SK-N-SH treated with all-trans-retinoic acid at 6 μM for 48 hours (cell line): ENCODE measurements around the gene POLH.
"Not testable (repeated sequence)": the region's sequence is repeated elsewhere in the genome, so short reads cannot be mapped to it uniquely, and the experiment has no call there.

Source experiments
- ATAC-seq: fragments of 200-7000 bp; cut with Tn5 transposase; 3 replicates; pipeline ENCODE4 v1.9.1; 2020; ENCODE audit warnings: mild to moderate bottlenecking, moderate library complexity
- ARNTL ChIP-seq: fragments of 450-650 bp; formaldehyde crosslinking; IDR thresholded peaks from 2 replicates; pipeline ENCODE4 v1.5.0; 2020; ENCODE audit warnings: low read depth, mild to moderate bottlenecking, moderate library complexity, borderline replicate concordance
- BACH2 ChIP-seq: fragments of 250-450 bp; sonication (Bioruptor Pico); IDR thresholded peaks from 2 replicates; pipeline ENCODE4 v1.9.0; 2021; ENCODE audit warnings: mild to moderate bottlenecking, borderline replicate concordance
- CSDC2 ChIP-seq: fragments of 250-450 bp; sonication (Bioruptor Pico); IDR thresholded peaks from 2 replicates; pipeline ENCODE4 v1.5.0; 2020; ENCODE audit warnings: mild to moderate bottlenecking, moderate library complexity
- ESRRG ChIP-seq: fragments of 250-450 bp; sonication (Bioruptor Pico); IDR thresholded peaks from 2 replicates; pipeline ENCODE4 v1.6.1; 2021; ENCODE audit warnings: mild to moderate bottlenecking
- GLIS3 ChIP-seq: fragments of 250-450 bp; sonication (Bioruptor Pico); IDR thresholded peaks from 2 replicates; pipeline ENCODE4 v1.5.0; 2020; ENCODE audit warnings: mild to moderate bottlenecking, moderate library complexity
- ISL1 ChIP-seq: fragments of 250-450 bp; sonication (Bioruptor Pico); IDR thresholded peaks from 2 replicates; pipeline ENCODE4 v2.1.2; 2022; ENCODE audit warnings: mild to moderate bottlenecking, moderate library complexity
- OSR1 ChIP-seq: fragments of 250-450 bp; sonication (Bioruptor Pico); IDR thresholded peaks from 2 replicates; pipeline ENCODE4 v1.8.0; 2022; ENCODE audit warnings: moderate library complexity, mild to moderate bottlenecking, inconsistent platforms
- PPARA ChIP-seq: fragments of 250-450 bp; sonication (Bioruptor Pico); IDR thresholded peaks from 2 replicates; pipeline ENCODE4 v1.5.0; 2020; ENCODE audit warnings: mild to moderate bottlenecking, borderline replicate concordance
- RARB ChIP-seq: fragments of 250-450 bp; sonication (Bioruptor Pico); IDR thresholded peaks from 2 replicates; pipeline ENCODE4 v1.8.0; 2021; ENCODE audit warnings: mild to moderate bottlenecking, moderate library complexity
- SNAI2 ChIP-seq: fragments of 250-450 bp; sonication (Bioruptor Pico); IDR thresholded peaks from 2 replicates; pipeline ENCODE4 v1.5.0; 2020; ENCODE audit warnings: mild to moderate bottlenecking, moderate library complexity
- TCF4 ChIP-seq: fragments of 250-450 bp; sonication (Bioruptor Pico); IDR thresholded peaks from 2 replicates; pipeline ENCODE4 v1.8.0; 2021; ENCODE audit warnings: mild to moderate bottlenecking, moderate library complexity, borderline replicate concordance
- TOX ChIP-seq: fragments of 250-450 bp; sonication (Bioruptor Pico); IDR thresholded peaks from 2 replicates; pipeline ENCODE4 v1.8.0; 2021; ENCODE audit warnings: mild to moderate bottlenecking, moderate library complexity, borderline replicate concordance
- ZC3H10 ChIP-seq: fragments of 250-450 bp; sonication (Bioruptor Pico); IDR thresholded peaks from 2 replicates; pipeline ENCODE4 v1.5.1; 2021; ENCODE audit warnings: mild to moderate bottlenecking, moderate library complexity
- ZFP30 ChIP-seq: fragments of 450-650 bp; formaldehyde crosslinking; IDR thresholded peaks from 2 replicates; pipeline ENCODE4 v1.5.0; 2022; ENCODE audit warnings: mild to moderate bottlenecking, moderate library complexity
- ZNF70 ChIP-seq: fragments of 450-650 bp; formaldehyde crosslinking; IDR thresholded peaks from 2 replicates; pipeline ENCODE4 v1.5.0; 2020; ENCODE audit warnings: mild to moderate bottlenecking, moderate library complexity
- ZNF8 ChIP-seq: fragments of 450-650 bp; formaldehyde crosslinking; IDR thresholded peaks from 2 replicates; pipeline ENCODE4 v1.5.0; 2020; ENCODE audit warnings: mild to moderate bottlenecking, moderate library complexity
- TF ChIP-seq, protein P1 (sequence below): fragments of 250-450 bp; sonication (Bioruptor Pico); IDR thresholded peaks from 2 replicates; pipeline ENCODE4 v1.5.1; 2020; ENCODE audit warnings: low read depth, mild to moderate bottlenecking, moderate library complexity
- TF ChIP-seq, protein P2 (sequence below): fragments of 250-450 bp; sonication (Bioruptor Pico); IDR thresholded peaks from 2 replicates; pipeline ENCODE4 v1.8.0; 2020; ENCODE audit warnings: mild to moderate bottlenecking, moderate library complexity, borderline replicate concordance
- TF ChIP-seq, protein P3 (sequence below): fragments of 250-450 bp; sonication (Bioruptor Pico); IDR thresholded peaks from 2 replicates; pipeline ENCODE4 v1.5.1; 2021; ENCODE audit warnings: mild to moderate bottlenecking, moderate library complexity
- TF ChIP-seq, protein P4 (sequence below): fragments of 250-450 bp; sonication (Bioruptor Pico); IDR thresholded peaks from 2 replicates; pipeline ENCODE4 v1.8.0; 2021; ENCODE audit warnings: low read depth, mild to moderate bottlenecking, moderate library complexity, borderline replicate concordance

POLH gene

DNA sequence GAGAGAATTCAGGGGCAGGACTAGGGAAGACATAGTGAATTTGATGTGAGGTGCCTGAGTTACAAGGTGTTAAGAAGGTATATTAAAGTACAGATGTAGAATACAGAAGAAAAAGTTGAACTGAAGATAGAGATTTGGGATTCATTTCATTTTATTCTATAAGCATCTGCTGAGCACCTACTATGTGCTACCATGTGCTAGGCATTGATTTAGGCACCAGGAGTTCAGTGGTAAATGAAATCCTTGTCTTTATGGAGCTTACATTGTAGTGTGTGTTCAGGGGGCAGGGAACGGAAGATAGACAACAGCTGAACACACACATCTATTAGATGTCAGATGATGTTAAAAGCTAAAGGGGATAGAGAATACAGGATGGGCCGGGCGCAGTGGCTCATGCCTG, 71.6 kb downstream of the POLH start:
- TF ChIP-seq, protein P1, sequence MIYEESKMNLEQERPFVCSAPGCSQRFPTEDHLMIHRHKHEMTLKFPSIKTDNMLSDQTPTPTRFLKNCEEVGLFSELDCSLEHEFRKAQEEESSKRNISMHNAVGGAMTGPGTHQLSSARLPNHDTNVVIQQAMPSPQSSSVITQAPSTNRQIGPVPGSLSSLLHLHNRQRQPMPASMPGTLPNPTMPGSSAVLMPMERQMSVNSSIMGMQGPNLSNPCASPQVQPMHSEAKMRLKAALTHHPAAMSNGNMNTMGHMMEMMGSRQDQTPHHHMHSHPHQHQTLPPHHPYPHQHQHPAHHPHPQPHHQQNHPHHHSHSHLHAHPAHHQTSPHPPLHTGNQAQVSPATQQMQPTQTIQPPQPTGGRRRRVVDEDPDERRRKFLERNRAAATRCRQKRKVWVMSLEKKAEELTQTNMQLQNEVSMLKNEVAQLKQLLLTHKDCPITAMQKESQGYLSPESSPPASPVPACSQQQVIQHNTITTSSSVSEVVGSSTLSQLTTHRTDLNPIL (CRISPR knock-in tag) = no peak
- TF ChIP-seq TCF4 (no peak), CSDC2 (CRISPR knock-in tag) (no peak)
- TF ChIP-seq, protein P2, sequence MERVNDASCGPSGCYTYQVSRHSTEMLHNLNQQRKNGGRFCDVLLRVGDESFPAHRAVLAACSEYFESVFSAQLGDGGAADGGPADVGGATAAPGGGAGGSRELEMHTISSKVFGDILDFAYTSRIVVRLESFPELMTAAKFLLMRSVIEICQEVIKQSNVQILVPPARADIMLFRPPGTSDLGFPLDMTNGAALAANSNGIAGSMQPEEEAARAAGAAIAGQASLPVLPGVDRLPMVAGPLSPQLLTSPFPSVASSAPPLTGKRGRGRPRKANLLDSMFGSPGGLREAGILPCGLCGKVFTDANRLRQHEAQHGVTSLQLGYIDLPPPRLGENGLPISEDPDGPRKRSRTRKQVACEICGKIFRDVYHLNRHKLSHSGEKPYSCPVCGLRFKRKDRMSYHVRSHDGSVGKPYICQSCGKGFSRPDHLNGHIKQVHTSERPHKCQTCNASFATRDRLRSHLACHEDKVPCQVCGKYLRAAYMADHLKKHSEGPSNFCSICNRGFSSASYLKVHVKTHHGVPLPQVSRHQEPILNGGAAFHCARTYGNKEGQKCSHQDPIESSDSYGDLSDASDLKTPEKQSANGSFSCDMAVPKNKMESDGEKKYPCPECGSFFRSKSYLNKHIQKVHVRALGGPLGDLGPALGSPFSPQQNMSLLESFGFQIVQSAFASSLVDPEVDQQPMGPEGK = no peak
- ATAC-seq = no peak

DNA sequence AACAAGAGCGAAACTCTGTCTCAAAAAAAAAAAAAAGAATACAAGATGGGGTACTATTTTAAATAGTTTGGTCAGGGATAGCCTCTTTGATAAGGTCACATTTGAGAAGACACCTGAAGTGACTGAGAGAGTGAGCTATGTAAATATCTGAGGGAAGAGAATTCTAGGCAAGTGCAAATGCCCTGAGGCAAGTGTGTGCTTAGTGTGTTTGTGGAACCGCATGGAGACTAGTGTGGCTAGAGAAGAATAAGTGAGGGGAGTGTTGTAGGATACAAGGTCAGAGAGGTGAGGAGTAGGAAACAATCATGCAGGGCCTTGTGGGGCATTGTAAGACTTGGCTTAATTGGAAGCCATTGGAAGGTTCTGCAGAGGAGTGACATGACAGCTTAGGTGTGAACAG, 72.3 kb downstream of the POLH start:
- ATAC-seq = no peak
- TF ChIP-seq GLIS3 = no peak
- TF ChIP-seq ZNF8 (CRISPR knock-in tag) = no peak
- TF ChIP-seq ZNF70 (CRISPR knock-in tag) = no peak
- TF ChIP-seq PPARA (CRISPR knock-in tag) = no peak
- TF ChIP-seq BACH2 = no peak
- TF ChIP-seq TCF4 = no peak
- TF ChIP-seq, protein P1 (CRISPR knock-in tag) = no peak
- TF ChIP-seq TOX (CRISPR knock-in tag) = no peak
- TF ChIP-seq CSDC2 (CRISPR knock-in tag) = no peak
- no peak for TF ChIP-seq ARNTL (CRISPR knock-in tag)
- TF ChIP-seq RARB (CRISPR knock-in tag) = no peak

DNA sequence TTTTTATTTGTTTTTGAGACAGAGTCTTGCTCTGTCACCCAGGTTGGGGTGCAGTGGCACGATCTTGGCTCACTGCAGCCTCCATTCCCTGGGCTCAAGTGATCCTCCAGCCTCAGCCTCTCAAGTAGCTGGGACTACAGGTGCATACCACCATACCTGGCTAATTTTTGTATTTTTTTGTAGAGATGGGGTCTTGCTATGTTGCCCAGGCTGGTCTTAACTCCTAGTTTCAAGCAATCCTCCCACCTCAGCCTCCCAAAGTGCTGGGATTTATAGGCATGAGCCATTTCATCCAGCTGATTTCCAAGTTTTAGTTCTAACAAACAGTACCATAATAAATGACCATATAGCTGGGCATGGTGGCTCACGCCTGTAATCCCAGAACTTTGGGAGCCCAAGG, 76.8 kb downstream of the POLH start:
- ATAC-seq = not testable (repeated sequence)

DNA sequence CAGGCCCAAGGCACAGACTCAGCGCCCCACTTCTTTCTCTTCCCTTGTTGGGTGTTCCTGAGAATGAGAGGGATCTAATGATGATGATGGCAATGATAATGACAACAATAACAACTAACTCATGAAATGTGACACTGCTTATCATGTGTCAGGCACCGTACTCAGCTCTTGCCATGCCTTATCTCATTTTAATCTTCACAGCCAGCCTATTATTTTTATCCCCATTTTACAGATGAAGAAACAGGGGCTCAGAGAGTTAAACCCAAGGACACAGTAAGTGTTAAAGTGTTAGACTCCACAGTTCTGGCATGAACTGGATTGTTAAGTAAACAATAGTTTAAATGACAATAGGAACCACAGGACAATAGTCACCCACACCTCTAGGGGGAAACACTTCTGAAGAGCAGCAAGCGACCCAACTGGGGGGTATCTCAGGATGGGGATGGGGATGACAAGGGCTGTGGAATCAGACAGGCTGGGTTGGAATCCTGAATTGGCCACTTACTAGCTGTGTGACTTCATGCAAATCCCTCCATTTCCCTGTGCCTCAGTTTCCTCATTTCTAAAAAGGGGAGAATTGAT, 81.3 kb downstream of the POLH start:
- no peak for ATAC-seq
- TF ChIP-seq, protein P3, sequence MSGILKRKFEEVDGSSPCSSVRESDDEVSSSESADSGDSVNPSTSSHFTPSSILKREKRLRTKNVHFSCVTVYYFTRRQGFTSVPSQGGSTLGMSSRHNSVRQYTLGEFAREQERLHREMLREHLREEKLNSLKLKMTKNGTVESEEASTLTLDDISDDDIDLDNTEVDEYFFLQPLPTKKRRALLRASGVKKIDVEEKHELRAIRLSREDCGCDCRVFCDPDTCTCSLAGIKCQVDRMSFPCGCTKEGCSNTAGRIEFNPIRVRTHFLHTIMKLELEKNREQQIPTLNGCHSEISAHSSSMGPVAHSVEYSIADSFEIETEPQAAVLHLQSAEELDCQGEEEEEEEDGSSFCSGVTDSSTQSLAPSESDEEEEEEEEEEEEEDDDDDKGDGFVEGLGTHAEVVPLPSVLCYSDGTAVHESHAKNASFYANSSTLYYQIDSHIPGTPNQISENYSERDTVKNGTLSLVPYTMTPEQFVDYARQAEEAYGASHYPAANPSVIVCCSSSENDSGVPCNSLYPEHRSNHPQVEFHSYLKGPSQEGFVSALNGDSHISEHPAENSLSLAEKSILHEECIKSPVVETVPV (CRISPR knock-in tag) = no peak
- TF ChIP-seq, protein P1 (CRISPR knock-in tag) = no peak
- TF ChIP-seq, protein P2 = no peak
- TF ChIP-seq OSR1 (CRISPR knock-in tag) = no peak
- TF ChIP-seq ZNF8 (CRISPR knock-in tag) = no peak
- no peak for TF ChIP-seq ARNTL (CRISPR knock-in tag)
- TF ChIP-seq, protein P4, sequence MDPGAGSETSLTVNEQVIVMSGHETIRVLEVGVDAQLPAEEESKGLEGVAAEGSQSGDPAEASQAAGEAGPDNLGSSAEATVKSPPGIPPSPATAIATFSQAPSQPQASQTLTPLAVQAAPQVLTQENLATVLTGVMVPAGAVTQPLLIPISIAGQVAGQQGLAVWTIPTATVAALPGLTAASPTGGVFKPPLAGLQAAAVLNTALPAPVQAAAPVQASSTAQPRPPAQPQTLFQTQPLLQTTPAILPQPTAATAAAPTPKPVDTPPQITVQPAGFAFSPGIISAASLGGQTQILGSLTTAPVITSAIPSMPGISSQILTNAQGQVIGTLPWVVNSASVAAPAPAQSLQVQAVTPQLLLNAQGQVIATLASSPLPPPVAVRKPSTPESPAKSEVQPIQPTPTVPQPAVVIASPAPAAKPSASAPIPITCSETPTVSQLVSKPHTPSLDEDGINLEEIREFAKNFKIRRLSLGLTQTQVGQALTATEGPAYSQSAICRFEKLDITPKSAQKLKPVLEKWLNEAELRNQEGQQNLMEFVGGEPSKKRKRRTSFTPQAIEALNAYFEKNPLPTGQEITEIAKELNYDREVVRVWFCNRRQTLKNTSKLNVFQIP (CRISPR knock-in tag) = no peak
- no peak for TF ChIP-seq ZC3H10 (CRISPR knock-in tag)
- TF ChIP-seq ISL1 (CRISPR knock-in tag) = no peak
- no peak for TF ChIP-seq SNAI2
- no peak for TF ChIP-seq PPARA (CRISPR knock-in tag)
- TF ChIP-seq TCF4 = no peak
- no peak for TF ChIP-seq ESRRG
- TF ChIP-seq ZFP30 (CRISPR knock-in tag) = no peak
